GM19099 (cell line): ENCODE measurements around the gene CARD11.

ENCODE experiments used
- POLR2A ChIP-seq: IDR thresholded peaks from 3 replicates; pipeline ENCODE4 v1.6.1; 2011; ENCODE audit warnings: low read depth; ENCODE audit not compliant: insufficient read length; ENCODE audit errors: extremely low read depth

CARD11 gene

DNA sequence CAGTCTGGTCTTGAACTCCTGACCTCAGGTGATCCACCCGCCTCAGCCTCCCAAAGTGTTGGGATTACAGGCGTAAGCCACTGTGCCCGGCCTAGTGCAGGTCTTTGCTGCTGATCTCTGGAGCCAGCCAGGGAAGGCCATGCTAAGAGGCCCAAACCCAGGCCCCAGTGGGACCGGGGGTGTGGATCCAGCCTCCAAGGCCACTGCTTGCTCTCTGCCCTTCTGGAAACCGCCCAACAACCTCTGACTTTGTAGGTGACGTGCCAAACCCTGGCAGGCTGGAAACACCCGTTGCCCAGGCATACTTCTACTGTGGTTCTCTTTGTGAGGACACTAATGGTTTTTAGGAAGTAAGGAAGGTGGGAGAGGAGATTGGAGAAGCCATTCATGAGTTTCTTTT lies 116.1 kb downstream of the CARD11 start:
- TF ChIP-seq POLR2A, result no peak

DNA sequence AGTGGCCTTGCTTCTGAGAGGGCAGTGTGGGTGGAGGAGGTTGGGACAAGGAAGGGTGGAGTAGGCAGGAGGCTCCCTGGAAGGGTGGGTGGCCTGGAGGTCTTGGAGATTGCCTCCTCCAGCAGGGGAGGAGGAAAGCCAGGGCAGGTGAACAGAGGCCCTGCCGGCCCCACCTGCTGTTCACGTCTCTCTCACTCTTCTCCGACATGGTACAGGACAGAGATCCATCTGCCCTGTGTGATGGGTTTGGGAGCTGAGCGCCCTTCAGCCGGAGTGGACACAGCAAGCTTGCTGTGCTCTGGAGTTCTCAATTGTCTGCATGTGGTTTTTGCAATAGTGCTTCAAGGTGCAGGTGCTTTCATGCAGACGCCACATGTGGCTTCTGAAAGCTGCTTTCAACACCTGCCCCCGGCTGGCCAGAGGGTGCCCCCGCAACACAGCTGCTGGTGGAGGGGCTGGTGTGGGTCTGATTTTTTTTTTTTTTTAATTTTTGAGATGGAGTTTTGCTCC lies 116.7 kb downstream of the CARD11 start:
- TF ChIP-seq POLR2A, result no peak

DNA sequence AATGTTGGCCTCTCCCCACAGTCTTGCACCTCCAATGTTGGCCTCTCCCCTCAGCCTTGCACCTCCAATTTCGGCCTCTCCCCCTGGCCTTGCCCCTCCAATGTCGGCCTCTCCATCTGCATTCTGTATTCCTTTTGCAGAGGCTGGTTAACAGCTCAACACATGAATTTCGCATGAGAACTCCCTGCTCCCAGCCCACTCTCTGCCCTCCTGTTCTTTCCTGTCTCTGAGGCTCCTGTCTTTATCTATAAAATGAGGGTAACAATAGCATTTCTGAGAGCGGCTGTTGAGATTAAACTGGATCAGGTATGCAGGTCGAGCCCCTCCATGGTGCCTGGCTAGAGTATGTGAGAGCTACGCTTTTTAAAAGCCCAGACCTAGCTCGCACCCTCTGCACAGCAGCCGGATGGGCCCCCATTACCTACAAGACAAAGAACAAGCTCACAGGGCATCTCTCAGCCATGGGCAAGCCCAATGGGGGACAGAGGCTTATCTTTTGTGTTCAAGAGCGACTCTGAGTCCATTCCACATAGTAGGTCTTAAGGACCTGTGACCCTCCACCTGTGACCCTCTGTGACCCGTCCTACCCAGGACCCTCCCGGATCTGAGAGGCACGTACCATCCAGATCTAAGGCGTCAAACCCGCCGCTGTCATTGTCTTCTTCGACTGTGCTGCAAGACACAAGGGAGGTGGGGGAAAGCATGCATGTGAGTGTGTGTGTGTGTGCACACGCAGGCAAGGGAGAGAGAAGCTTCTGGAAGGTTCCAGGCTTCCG lies 117.4 kb downstream of the CARD11 start:
- TF ChIP-seq POLR2A, result no peak

DNA sequence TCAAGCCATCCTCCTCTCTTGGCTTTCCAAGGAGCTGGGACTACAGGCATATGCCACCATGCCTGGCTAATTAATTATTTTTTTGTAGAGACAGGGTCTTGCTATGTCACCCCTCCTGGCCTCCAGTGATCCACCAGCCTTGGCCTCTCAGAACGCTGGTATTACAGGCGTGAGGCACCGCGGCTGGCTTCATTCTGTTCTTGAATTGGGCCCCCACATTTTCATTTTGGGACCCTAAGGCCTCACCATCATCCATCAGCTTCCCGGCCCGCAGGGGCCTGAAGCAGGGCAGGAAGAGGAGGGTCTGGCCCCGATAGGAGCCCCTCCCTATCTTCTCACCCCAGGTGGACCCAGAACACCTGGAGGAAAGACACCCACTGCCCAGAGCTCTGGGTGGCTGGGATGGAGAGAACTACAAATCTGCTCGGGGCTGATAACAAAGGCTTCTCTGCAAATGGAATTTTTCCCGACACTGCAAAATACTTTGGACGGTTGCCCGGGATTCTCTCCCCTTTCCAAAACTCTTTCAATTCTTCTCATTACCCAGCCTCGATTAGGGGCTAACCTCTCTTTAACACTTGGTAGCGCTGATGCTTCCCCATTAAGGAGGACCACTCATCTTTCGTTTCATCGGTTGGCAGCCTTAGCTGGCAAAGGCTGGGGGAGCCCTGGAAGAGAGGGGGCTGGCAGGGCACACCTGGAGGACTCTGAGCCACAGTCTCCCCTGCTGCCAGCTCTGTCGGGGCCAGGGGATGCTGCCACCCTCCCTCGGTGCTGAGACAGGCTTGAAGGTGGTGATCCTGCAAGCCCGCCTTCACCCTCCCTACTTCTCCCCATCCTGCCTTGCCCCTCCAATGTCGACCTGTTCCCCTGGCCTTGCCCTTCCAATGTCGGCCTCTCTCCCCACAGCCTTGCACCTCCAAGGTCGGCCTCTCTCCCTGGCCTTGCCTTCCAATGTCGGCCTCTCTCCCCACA lies 118.5 kb downstream of the CARD11 start:
- TF ChIP-seq POLR2A, result no peak

DNA sequence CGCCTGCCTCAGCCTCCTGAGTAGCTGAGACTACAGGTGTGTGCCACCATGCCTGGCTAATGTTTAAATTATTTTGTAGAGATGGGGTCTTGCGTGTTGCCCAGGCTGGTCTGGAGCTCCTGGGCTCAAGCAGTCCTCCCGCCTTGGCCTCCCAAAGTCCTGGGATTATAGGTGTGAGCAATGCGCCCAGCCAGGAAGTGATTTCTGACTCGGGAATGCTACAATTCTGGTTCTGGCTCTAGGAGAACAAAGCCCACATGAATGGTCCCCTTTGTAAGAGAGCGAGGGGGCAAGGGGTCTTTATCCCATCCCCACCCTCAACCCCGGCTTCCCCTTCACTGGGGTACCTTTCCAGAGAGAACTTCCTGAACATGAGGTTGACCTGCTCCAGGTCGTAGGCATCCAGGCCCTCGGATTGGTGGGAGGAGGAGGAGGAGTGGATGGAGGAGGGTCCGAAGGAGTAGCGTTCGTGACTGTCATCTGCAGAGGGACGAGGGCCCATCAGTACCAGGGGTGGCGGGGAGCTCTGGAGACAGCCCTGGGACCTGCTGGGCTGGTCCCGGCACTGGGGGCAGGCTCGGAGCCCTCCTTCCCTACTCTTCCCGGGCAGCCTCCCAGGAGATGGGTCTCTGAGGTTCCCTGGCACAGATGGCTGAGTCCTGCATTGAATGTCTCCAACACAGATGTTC lies 119.6 kb downstream of the CARD11 start:
- TF ChIP-seq POLR2A, result no peak

DNA sequence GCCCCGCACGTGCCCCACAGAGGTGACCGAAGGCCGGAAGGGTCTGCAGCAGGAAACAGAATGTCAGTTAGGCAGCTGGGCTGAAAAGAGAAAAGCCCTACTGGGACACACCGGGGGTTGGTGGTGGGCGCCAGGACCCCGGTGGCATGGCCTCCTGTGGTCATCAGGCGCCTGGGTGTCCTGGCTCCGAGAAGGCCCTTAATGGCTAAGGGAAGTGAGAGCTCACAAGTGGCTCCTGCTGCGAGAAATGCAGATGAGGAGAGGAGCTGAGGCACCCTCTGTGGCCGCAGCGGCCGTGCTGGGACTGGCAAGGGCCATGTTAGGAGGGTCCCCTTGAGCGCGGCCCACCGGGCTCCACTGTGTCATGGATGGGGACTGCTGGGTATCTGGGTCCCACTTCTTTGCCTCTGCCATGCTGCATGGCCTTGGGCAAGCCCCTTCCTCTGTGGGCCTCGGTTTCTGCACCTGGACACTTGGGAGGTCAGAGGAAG lies 120.3 kb downstream of the CARD11 start:
- no peak for TF ChIP-seq POLR2A

DNA sequence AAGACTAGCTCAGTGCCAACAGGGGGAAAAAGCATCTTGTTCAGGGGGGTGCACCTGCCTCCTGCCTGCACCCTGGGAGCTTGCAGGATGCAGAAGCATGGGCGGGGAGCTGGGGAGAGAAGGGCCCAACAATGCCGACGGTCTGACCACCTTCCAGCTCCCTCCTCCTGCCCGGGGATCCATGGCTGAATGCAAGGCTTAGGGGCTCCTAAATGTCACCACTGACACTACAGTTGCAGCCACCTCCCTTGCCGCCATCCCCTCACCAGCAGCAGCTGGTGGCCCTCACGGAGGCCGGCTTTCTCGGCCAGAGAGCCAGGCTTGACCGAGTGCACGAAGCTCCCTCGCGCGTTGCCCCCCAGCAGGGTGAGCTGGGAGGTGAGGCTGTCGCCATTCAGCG lies 120.8 kb downstream of the CARD11 start:
- TF ChIP-seq POLR2A, result no peak

DNA sequence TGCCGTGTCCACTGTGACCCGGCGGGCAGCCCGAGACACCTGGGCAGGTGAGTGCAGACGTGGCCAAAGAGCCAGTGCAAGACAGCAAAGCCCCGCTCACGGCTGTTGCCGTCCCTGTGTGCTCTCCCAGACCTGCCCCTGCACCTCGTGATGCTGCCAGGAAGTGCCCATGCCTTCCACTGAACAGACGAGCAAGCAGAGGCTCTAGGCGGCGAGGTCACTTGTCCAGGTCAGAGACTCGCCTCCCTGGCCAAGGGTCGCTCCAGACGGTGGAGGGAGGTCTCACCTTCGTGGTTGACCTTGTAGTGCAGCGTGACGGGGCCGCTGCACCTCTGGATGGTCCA lies 121.3 kb downstream of the CARD11 start:
- no peak for TF ChIP-seq POLR2A

DNA sequence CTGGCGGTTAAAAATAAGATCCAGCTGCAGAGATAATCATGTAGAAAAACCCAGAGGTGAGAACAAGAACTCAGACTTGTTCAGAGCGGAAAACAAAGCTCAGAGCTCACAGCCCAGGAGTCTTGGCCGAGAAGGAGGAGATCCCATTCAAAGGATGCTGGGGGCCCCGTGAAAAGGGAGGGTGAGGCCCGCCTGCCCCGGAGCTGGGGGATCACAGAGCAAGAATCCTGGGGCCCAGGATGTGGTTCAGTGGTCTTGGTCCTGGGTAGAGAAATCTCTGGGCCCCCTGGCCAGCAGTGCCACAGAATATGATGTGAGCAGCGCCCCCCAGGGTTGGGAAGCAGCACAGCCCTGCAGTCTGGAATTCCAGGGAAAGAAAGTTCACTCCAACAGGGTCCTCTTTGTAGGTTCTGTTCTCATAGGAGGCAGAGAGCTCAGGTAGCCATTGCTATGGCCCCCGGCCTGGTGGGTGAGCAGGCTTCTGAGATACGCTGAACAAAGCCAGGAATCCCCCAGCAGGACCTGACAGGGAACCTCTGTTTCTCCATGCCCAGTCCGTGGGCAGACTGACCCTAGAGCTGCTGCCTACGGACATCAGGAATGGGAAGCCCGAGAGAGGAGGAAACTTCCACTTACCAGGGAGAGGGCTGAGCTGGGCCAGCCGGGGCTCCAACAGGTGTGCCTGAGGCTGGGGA lies 121.9 kb downstream of the CARD11 start:
- TF ChIP-seq POLR2A, result no peak

DNA sequence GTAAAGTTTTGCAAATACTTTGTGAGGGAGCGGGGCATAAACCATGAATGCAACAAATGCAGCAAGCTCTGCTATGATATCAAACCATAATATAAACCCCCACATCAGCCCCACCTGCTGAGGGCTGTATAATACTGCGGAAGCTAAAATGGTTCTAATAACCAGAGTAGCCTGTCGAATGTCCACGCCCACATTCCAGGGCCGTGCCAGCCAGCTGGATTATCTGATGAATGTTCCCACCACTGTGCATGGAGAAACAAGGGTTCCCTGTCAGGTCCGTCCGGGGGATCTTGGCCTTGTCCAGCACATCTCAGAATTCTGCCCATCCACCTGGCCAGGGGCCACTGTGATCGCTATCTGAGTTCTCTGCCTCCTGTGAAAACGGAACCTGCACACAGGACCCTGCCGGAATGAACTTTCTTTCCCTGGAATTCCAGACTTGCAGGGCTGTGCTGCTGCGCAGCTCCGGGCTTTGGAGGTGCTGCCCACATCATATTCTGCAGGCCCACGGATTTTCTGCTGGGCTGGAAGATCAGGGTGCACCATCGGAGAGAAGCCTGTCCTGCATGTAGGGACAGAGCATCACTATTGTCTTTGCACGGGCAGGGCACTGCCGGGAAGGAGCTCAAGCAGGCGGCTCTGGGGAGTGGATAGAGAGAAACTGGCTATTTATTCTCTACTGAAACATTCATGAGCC lies 122.6 kb downstream of the CARD11 start:
- no peak for TF ChIP-seq POLR2A

DNA sequence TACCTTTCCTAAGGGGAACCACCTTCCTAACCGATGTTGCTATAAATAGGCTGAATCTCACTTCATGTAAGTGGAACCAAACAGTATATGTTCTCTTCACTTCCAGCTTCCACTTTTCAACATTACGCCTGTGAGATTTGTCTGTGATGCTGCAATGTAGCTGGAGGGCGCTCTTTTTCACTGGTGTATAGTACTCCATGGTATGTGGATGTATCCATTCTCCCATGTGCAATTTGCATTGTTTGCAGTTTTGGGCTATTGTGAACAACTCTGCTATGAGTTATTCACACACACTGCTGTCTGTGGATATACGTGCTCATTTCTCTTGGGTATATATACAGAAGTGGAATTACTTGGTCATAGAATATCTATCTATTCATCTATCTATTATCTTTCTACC lies 123.6 kb downstream of the CARD11 start:
- no peak for TF ChIP-seq POLR2A

DNA sequence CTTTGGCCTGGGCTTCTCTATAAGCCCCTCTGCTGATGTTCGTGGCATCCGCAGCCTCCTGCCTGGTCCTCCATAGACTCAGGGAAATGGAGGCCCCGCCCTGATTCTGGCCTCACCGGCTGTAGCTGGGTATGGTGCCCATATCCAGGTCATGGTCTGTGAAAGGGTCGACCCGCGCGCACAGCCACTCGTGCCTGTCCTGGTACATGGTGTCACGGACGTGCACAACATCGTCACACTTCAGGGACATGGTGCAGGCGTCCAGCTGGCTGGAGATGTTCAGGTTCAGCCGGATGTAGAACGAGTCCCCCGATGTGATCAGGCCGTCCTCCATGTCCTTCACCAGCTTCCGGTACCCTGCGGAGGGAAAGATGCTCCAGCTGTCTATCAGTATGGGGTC lies 124.4 kb downstream of the CARD11 start:
- TF ChIP-seq POLR2A, result no peak

DNA sequence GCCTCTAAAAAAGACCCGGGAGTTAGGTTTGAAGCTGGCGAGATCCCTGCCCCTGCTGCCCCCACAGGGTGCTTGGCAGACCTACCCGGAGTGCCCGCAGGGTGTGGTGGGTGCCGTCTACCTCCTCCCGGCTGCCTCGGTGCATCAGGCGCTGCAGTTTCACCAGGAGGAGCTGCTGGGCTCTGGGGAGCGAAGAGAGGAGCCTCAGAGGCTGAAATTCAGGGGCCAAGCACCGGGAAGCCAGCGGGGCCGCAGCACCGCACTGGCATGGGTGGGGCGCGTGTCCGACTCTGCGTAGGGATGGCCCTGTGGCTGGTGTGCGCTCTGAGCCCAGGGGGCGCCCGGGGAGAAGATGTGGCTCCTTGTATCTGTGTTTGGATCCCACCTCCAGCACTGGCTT lies 125.3 kb downstream of the CARD11 start:
- no peak for TF ChIP-seq POLR2A

DNA sequence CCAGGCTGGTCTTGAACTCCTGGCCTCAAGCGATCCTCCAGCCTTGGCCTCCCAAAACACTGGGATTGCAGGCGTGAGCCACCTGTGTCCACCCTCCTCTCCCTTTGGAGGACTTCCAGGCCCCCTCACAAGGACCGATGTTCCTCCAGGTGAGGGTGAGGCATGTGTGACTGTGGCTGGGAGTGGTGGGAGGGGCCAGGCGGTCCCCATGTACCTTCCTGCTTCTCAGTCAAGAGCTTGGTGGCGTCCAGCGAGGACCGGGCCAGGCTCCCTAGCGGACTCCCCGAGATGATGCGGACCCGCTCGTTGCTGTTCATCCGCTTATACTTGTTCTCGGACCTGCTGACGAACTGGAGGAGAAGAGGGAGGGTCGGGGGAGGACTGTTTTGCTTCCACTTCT lies 128.6 kb downstream of the CARD11 start:
- no peak for TF ChIP-seq POLR2A
